ENCODE results near the gene DCBLD2. TPM values are rescaled to one million over a fixed set of nuclear protein-coding genes. Genes with fewer than 3 reads are reported as not detected.

Gene DCBLD2
- total RNA-seq, 2 experiments from 2014 or later: 11.9 to 12.0 TPM

GRCh38 chr3:98817547-98818041 lies 83.9 kb downstream of the DCBLD2 start:
- CTCF ChIA-PET (ENCODE audit: unreplicated experiment): interaction anchor here (1.3 kb wide), 1 partner anchor 355 kb away, joined by 4 read pairs; no protein-coding TSS in a partner anchor
- Histone ChIP-seq H3K4me2 (ENCODE audit: low read length) (no peak overlapping the region), H3K27ac (ENCODE audit: low read depth, low read length, poor library complexity, severe bottlenecking) (no peak overlapping the region), H2AFZ (ENCODE audit: low read length) (no peak overlapping the region), H3K79me2 (ENCODE audit: insufficient read depth, low read depth, low read length) (no peaks in the 10 kb centered on the region), H3K9me2 (ENCODE audit: insufficient read depth, low read length) (no peaks in the 10 kb centered on the region), H3K36me3 (ENCODE audit: insufficient read depth, low read length) (no peaks in the 10 kb centered on the region; the same call in 1 of the 2 replicates), H3K4me1 (ENCODE audit: insufficient read depth, low read length, poor library complexity, severe bottlenecking) (no peaks in the 10 kb centered on the region), H3K4me3 (ENCODE audit: low read depth, low read length, poor library complexity, severe bottlenecking) (no peak overlapping the region), H3K9me3 (ENCODE audit: low read length) (no peaks in the 10 kb centered on the region), H4K20me1 (ENCODE audit: insufficient read depth, low read length) (no peaks in the 10 kb centered on the region)
- BruUV-seq (replicated peaks): no TSS peak
- intact Hi-C loops (cut with micrococcal nuclease; ENCODE audit: unreplicated experiment): loop anchor here (1.0 to 10.0 kb wide), 6 partner anchors 175 to 935 kb away; partner anchors contain the start of gene GABRR3
- peak; percentile 69 for DNase-seq (ENCODE audit: low spot score)
- TF ChIP-seq EZH2phosphoT487 (IDR thresholded peaks at IDR 0.05; ENCODE audit: borderline replicate concordance, low read depth, low read length): no peak
- peak; percentile 90 for TF ChIP-seq CTCF (conservative IDR thresholded peaks at IDR 0.05; ENCODE audit: low read length)
- POLR2A ChIA-PET: no interaction called here

DNA sequence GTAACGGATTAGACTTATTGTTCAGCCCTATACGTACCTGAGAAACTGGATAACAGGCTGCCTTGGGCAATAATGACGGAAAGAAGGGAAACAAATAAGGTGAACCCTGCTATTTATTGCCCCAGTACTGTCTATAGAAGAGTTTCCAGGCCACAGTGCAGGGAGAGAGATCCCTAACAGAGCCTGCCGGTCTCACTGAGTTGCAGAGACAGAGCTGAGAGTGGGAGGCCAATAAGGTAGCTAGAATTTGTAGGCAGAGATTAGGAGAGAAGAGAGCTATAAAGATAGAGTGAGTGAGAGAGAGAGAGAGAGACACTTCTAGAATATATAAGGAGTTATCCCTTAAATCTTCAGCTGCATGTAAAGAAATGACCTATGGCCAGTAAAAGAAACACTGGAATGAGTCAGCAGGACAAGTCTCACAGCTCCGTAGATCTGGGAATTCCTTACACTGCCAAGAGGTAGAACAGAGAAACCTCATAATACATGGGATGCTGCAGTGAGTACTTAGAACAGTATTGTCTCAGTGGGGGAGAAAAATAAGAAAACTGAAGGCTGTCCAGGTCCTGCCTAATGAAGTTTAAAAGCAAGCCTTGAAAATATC lies 86.6 kb downstream of the DCBLD2 start:
- no peaks in the 10 kb centered on the region for H3K79me2 ChIP-seq (ENCODE audit: insufficient read depth, low read depth, low read length)
- no peaks in the 10 kb centered on the region for H3K9me3 ChIP-seq (ENCODE audit: low read length)
- no peak overlapping the region for H3K4me2 ChIP-seq (ENCODE audit: low read length)
- intact Hi-C loops (cut with micrococcal nuclease; ENCODE audit: unreplicated experiment): loop anchor here (1.0 to 10.0 kb wide), 6 partner anchors 177 to 937 kb away; partner anchors contain the start of gene GABRR3
- no peaks in the 10 kb centered on the region for H3K4me1 ChIP-seq (ENCODE audit: insufficient read depth, low read length, poor library complexity, severe bottlenecking)
- H3K36me3 ChIP-seq (ENCODE audit: insufficient read depth, low read length): no peaks in the 10 kb centered on the region; the same call in 1 of the 2 replicates
- ChIA-PET CTCF (ENCODE audit: unreplicated experiment) (no interaction called here), POLR2A (interaction anchor here (0.6 to 1.0 kb wide), 3 partner anchors 20 to 301 kb away, joined by 3 to 4 read pairs (median 3); no protein-coding TSS in a partner anchor)
- TF ChIP-seq CTCF (conservative IDR thresholded peaks at IDR 0.05; ENCODE audit: low read length): no peak
- no peak for TF ChIP-seq EZH2phosphoT487 (IDR thresholded peaks at IDR 0.05; ENCODE audit: borderline replicate concordance, low read depth, low read length)
- BruUV-seq (replicated peaks): no TSS peak
- DNase-seq (ENCODE audit: low spot score): no peak
- H3K9me2 ChIP-seq (ENCODE audit: insufficient read depth, low read length): no peaks in the 10 kb centered on the region
- H2AFZ ChIP-seq (ENCODE audit: low read length): no peak overlapping the region
- H3K4me3 ChIP-seq (ENCODE audit: low read depth, low read length, poor library complexity, severe bottlenecking): no peak overlapping the region
- H4K20me1 ChIP-seq (ENCODE audit: insufficient read depth, low read length): no peaks in the 10 kb centered on the region
- no peak overlapping the region for H3K27ac ChIP-seq (ENCODE audit: low read depth, low read length, poor library complexity, severe bottlenecking)

All from OCI-LY7 (cell line).